Stimulated activated CD4-positive, alpha-beta T cell treated with anti-CD3 and anti-CD28 coated beads, Interleukin-1b, Interleukin-23, amount 100 ng/mL, for 24 hours (primary cell): ENCODE measurements around the gene MRPS10.
"Not testable (repeated sequence)": the region's sequence is repeated elsewhere in the genome, so short reads cannot be mapped to it uniquely, and the experiment has no call there.

Experiments used
- DNase-seq, 4 experiments: peaks; one replicate each; pipeline ENCODE4 v3.0.0-alpha.2; 2020; ENCODE audit warnings: low read depth in 4 of 4, low spot score in 1 of 4

Gene MRPS10

DNA sequence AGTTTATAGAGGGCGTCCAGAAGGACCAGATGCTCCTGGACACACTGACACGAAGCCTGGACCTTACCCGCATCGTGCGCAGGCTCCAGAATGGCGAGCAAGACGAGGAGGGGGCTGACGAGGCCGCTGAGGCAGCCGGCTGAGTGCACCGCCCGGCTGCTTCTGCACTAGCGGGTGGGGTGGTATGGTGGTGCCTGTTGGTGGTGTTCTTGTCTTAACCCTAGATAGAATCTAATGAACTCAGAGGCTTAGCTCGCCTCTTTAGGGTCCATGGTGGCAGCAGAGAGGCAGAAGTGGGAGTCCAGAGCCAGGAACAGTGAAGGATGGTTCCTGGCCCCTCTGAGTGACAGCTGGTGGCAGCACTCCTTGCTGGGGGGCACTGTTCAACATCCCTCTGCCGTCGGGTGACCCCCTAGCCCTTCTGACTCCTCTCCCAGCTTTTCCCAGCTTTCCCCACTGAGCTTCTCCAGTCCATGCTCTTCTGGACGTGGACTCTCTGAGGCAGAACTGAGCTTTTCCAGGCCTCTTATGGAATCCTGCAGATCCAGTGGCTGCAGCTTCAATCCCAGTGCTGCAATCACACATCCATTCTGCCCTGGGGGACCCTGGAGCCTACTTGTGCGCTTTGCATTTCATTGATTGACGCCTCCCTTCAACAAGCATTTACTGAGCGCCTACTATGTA, 38.3 kb downstream of the MRPS10 start:
- DNase-seq: no peak

DNA sequence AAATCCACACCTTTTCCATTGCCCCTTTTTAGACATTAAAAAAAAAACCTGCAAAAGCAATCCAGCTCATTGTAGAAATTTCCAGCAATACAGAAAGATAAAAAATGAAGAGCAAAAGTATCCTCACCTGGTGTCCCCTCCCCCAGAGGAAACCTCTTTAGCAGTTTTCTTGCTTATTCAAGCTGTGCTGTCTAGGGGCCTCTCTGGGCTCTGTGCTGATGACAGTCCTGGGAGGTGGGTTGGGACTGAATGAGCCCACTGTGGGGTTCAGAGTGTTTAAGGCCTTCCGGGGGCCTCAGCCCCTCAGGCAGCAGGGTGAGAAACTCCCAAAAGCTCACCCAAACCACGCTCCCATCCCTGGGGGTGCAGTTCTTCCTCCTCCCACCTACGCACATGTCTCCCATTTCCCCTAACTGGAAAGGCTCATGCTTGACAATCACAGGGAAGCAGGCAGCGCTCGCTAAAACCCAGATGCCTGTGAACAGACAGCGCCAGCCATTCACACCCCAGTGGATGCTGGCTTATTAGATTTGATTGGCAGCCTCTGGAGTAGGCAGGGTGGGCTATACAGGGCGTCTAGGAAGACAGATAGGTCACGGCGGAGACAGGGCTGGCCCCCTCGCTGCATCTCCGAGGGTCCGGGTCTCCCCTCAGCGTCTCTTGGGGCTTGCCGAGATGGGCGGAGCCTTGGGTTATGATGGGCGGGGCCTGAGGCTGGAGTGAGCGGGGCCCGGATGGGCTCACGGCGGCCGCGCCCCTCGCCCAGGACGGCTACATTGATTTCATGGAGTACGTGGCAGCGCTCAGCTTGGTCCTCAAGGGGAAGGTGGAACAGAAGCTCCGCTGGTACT, 39.9 kb downstream of the MRPS10 start:
- DNase-seq: no peak

DNA sequence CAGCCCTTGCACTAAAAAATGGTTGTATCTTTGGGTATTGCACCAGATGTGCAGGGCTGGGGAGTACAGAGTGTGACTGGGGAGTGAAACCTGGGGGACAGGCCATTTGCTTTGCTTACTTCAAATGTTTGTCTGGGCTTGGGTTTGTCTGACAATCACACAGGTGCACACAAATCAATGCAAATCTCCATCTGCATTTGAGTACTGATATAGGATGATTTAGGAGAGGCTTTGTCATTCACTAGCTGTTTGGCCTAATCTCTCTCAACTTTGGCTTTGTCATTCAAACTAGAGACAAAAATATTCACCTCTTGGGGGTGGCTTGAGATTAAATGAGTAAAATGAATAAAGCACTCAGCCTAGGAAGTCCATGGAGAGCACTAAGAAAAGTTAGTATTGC, 40.7 kb downstream of the MRPS10 start:
- DNase-seq: no peak

DNA sequence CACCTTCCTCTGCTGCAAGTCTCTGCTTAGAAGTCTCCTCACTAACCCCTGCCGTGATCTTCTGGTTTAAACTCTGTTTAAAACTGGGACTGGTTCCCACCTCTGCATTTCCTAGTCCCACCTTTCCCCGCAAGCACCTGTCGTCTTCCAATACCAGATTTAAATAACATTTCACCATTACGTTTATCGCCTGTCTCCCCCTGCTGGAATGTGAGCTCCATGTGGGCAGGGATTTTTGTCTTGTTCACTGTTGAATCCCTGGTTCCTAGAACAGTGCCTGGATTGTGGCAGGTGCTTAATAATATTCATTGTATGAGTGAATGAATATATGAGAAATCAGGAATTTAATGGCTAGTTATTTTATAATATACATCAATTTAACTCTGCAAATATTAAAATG, 41.8 kb downstream of the MRPS10 start:
- no peak for DNase-seq

DNA sequence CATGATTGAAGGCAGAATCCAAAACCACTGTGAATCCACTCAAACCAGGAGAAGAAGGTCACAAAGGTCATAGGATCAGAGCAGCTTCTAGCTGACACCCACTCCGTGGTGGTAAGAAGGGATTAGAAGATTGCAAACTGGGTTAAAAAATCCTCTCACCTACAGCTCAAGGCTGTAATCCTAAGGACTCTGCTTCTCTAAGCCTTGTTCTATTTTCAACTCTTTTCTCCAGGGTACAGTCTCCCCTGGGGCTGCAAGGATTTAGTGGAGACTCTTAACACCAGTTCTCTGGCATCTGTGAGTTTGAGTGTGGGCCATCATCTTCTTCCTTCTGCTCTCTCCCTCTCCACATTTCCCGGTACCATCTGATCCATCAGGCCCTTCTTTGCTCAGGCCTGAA, 44.6 kb downstream of the MRPS10 start, which contains the start of gene GUCA1A:
TSS of gene GUCA1A (plus strand) at position 264 of the 400 bp plus-strand sequence. CDS start 250 bp downstream, outside the sequence.
- no peak for DNase-seq

DNA sequence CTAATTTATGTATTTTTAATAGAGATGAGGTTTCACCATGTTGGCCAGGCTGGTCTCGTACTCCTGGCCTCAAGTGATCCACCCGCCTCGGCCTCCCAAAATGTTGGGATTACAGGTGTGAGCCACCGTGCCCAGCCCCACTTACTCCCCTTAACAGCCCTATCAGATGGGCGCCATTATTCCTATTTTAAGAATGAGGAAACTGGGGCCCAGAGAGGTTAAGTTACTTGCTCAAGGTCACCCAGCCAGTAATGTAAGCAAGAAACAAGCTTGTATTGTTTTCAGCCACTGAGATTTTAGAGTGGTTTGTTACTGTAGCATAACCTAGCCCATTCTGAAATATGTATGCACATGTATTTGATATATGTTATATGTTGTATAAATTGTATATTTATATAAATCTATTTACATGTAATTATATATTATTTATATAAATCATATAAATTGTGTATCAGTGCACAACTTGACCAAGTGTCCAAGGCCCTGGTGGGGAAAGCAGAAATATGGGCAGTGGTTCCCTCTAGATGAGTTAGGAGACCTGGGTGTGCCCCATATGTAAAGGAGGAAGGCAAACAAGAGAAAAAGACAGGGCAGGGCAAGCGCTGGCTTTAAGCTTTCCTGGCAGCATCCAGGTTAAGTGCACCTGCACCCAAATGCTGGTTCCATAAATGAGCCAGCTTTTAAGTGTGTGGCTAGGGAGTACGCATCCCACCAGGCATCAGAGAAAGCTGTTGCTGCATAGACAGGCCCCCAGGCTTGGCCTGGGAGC, 45.7 kb downstream of the MRPS10 start:
- no peak for DNase-seq

DNA sequence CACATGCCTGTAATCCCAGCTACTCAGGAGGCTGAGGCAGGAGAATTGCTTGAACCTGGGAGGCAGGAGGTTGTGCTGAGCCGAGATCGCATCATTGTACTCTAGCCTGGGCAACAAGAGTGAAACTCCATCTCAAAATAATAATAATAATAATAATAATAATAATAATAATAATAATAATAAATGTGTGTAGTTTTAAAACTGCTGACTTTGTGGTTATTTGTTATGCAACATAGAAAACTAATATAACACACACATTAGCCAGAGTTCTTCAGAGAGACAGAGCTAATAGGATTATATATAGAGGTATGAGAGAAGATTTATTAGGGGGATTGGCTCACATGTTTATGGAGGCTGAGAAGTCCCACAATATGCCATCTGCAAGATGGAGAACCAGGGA, 47.9 kb downstream of the MRPS10 start:
- not testable (repeated sequence) for DNase-seq

DNA sequence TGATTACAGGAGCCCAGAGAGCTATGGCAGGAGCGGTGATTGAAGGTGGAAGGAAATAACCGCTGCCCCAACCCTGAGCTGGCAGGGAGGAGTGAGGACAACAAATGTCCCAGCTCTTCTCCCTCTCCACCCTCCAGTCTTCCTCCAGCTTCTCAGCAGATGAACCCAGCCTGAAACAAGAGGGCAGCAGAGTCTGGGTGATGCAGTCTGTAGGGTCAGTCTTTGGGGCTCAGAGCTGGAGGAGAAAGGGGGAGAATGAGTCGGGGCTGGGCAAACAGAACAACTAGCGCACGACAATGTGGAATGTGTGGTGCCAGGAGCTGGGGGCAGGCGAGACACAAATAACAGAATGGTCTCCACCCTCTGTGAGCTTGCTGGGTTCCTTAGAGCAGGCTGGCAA, 49.0 kb downstream of the MRPS10 start:
- DNase-seq: no peak

DNA sequence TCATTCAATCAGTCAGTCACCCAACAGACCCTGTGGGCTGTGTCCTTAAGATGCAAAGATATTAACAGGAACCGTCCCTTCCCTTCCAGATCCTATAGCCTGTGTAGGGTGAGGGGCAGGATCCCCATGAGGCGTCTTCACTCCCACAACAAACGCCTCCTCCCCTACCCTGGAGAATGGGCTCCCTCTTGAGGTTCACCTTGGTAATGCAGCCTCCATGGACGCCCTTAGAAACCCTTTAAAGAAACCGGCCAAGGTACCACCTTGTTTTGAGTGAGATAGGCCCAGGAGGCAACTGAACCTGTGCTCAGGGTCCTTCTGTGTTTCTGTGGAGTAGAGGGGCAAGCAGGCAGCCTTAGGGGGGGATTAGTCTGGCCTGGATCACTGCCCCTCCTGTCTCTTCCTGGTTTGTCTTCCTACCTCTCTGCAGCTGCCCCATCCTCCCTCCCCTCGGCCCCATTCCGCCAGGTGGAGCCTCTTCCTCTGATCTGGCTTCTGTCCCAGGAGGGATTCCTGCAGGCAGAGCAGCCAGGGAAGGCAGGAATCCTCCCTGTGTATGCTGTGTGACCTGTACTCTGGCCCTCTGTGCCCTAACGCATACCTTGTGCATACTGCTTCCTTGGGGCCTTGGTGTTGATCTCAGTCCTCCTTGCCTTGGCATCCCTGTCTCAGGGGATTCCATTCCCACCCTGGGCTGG, 51.1 kb downstream of the MRPS10 start:
- DNase-seq: peak; percentile 59 to 85 (median 64)

DNA sequence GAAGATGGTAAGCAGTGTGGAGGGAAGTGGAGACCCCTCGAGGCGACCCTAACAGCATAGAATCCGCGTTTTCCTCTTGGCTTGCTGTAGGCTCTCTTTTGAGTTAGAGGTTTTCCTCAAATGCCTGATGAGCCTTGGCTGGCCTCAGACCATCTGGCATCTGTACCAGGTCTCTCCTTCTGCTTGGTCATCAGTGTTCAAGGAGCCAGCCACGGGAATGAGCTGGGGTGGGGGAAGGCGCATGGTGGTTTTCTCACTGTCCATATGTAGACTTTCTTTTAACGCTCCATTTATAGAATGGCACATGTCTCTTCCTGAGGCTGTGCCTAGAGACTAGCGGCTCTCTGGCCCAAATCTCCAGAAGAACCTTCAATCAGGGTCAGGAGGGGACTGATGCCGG, 52.6 kb downstream of the MRPS10 start:
- no peak for DNase-seq

DNA sequence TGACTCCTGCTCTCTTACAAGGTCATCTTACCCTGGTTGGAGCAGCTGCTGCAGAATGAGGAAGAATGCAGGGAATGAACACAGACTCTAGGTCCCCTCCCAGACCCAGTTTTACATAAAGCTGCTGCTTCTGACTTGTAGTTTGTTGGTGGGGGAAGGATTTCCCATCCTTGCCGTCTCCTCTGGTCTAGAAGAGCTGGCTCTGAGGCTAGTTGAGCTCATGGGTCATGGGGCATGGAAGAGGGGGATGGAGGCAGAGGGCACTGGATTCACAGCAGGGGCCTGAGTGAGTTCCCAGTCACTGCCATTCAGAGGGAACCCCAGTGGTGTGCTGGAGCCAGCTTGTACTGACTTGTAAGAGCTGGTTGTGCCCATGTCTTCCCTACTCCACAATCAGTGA, 53.7 kb downstream of the MRPS10 start:
- DNase-seq: no peak

DNA sequence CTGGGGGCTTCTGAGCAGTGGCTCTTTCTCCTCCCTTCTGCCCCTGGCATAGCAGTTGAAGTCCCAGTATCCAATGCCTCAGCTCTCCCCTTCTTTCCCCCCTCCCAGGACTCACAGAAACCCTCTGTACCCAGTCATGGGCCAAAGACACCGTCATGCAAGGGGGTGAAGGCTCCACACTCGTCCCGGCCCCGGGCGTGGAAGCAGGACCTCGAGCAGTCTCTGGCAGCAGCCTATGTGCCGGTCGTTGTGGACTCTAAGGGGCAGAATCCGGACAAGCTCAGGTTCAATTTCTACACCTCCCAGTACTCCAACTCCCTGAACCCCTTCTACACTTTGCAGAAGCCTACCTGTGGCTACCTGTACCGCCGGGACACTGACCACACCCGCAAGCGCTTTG, 54.8 kb downstream of the MRPS10 start:
- no peak for DNase-seq

DNA sequence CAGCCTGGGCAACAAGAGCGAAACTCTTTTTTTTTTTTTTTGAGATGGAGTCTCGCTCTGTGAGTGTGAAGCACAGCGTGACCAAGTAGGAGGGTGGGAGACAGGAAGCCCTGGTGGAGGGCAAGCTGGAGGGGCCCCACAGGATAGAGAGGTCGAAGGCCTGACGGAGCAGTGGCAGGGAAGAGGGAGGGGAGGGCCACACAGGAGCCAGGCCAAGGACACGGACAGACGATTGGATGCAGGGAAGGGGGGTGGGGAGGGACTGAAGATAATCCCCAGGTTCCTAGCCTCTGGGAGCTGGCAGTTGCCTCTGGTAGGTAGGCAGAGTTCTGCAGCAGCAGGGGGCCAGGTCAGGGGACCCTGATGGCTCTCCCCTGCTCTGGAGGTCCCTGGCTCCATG, 55.3 kb downstream of the MRPS10 start:
- no peak for DNase-seq

DNA sequence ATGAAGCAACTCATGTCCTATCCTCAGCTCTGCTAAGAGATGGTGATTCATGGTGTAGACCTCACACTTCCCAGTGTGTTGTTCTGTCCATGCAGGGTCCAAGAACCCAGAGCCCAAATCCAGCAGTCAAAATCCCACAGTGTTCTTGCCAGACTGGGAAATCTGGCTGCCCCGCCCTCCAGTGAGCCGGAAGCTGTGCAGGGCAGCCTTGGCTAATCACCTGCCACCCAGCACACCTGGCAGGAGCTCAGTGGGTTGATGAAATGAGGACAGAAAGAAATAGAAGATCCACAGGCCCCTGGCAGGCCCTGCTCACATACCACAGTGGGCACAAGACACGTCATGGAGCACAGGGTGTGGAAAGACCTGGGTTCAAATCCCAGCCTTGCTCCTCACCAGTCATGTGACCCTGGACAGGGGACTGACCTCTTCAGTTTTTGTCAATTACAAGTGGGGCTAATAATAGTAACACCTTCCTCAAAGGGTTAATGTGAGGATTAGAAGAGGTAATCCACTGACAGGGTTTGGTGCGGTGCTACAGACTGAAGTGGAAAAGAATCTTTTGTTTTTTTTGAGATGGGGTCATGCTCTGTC, 58.1 kb downstream of the MRPS10 start:
- DNase-seq: no peak

DNA sequence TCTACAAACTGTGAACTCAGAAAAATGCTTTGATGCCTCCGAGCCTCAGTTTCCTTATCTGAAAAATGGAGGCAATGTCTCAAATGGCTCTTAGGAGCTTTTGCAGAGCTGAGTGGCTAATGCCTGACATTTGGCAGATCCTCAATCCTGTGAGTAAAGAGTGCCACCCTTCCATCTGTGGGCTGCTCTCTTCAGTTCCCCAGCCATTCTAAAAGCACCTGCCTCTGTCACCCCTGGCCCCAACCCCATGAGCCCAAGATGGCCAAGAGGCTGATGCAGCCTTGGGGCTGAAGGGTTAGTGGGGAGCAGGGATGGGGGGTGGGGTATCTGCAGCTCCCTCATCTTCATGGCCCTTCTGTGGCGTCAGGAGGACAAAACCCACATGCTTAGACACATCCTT, 59.0 kb downstream of the MRPS10 start:
- DNase-seq: no peak

DNA sequence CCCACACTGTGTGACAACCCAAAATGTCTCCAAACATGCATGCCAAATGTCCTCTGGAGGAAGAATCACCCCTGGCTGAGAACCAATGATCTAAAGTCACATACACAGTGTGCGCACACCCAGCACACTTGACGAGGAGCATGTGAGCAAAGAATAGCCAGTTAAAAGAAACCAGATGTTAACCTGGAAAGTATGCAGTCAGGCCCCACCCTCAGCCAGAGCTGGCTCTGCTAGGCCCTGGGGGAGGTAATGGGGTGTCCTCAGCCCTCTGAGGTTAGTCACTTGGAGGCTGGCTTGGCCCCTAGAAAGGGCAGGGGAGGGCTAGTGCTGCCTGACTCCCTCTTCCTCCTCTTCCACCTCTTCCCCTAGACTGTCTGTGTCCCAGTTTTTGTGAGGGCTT, 59.6 kb downstream of the MRPS10 start:
- DNase-seq: no peak
